GM21723 (cell line): ENCODE results near the gene LZTFL1.

Experiments used
- ATAC-seq: cut with Tn5 transposase; IDR thresholded peaks from one replicate; pipeline ENCODE4 v1.9.1; 2021; ENCODE audit warnings: mild to moderate bottlenecking, moderate library complexity; ENCODE audit not compliant: unreplicated experiment

The LZTFL1 gene

DNA sequence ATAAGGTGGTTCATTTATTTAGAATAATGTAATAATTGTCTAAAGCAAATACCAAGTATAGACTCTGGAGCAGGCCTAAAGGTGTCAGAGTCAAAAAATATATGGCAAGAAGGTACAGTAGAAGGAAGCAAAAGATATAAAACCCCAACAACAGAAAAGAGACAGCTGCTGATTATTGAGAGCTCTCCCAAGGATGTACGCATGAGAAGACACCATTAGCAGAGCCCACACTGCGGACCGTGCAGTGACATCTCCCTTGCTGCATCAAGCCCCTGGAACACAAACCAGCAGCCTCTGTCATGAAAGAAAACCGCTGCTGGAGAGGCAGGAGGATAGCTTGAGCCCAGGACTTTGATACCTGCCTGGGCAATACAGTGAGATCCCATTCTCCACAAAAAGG is 27.6 kb downstream of the LZTFL1 start:
- ATAC-seq = no peak

GRCh38 chr3:45807681-45808540 is 34.0 kb downstream of the LZTFL1 start:
- ATAC-seq = no peak

- ATAC-seq = no peak
These were observed 34.8 kb downstream of the LZTFL1 start for GRCh38 chr3:45807133-45807532.

DNA sequence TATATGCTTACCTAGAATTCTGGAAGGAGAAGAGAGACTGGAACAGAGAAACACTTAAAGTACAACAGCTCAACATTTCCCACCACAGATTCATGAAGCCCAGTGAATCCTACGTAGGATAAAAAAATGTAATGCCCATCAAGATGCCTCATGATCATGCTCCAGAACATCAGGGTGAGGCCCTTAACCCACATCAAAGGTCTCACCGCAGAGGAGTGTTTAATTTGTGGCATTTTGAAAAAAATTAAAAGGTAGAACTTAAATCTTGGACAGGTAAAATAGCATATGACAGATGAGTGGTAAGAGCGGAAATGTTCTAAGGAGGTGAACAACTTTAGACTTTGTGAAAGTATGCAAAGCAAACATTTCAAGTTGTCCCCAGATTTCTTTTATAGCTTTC is 35.8 kb downstream of the LZTFL1 start:
- no peak for ATAC-seq

GRCh38 chr3:45803252-45803935 is 38.5 kb downstream of the LZTFL1 start:
- no peak for ATAC-seq

DNA sequence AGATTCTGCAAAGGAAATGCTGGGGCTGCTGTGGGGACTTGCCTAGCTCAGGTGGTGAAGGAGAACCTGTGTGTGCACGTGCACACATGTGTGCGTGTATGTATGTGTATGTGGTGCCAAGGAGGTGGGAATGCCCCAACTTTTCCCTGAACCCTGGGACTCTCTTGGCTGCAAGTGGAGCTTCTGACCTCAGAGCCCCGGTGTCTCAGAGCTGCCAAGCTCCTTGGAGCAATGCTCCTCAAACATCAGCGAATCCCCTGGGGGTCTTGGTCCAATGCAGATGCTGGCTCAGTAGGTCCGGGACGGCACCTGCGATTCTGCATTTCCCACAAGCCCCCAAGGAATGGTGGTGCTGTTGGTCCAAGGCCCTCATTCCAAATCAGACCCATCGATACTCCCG is 39.8 kb downstream of the LZTFL1 start:
- ATAC-seq = no peak

- ATAC-seq = no peak
These were observed 41.3 kb downstream of the LZTFL1 start for GRCh38 chr3:45800611-45801010.

DNA sequence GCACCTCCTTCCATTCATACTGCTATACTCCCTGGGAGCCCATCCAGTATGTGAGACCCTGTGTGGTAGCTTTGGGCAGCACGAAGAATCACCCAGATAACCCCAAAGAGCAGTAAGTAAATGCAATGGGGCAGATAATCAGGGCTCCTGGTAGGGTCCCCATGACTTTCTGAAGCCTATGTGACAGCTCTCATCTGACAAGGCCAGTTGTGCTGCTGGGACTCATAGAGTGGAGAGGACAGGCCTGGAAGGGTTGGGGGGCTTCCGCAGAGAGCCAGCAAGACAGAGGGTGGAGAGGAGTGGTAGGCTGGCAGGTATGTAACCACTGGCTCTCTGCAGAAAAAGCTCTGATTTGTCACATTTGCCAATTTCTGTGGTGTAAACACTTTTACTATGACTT is 42.3 kb downstream of the LZTFL1 start:
- ATAC-seq = no peak

GRCh38 chr3:45798034-45798433 is 43.9 kb downstream of the LZTFL1 start:
- no peak for ATAC-seq

DNA sequence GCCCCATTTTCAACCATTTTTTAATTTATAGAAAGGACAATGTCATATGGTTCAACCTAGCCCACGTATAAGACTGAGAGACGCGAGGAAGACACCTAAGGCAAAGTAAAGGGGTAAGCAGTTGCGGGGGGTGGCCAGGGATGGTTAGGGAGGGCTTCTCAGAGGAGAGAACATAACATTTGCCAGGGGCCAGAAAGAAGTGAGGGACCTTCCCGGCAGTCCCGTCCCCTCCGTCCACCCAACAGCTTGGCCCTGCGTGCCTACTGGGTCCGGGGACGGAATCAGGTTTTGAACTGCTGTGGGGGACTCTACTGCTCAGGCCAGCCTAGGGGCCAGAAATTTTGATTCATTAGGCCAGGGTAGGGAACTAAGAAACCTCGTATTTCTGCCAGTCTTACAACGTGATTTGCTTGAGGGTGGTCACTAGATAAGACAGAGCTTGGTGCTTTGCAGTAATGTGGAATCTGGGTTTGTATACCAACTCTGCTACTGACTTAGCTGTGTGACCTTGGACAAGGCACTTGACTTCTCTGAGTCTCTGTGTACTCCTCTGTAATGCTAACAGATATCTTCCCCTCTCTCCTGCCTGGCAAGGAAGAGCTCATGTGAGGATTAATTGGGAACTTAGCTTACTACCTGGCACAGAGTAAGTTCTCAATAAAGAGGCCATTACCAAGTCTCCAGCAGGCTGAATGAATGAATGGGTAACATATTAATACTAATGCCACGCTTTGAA is 44.8 kb downstream of the LZTFL1 start:
- no peak for ATAC-seq

DNA sequence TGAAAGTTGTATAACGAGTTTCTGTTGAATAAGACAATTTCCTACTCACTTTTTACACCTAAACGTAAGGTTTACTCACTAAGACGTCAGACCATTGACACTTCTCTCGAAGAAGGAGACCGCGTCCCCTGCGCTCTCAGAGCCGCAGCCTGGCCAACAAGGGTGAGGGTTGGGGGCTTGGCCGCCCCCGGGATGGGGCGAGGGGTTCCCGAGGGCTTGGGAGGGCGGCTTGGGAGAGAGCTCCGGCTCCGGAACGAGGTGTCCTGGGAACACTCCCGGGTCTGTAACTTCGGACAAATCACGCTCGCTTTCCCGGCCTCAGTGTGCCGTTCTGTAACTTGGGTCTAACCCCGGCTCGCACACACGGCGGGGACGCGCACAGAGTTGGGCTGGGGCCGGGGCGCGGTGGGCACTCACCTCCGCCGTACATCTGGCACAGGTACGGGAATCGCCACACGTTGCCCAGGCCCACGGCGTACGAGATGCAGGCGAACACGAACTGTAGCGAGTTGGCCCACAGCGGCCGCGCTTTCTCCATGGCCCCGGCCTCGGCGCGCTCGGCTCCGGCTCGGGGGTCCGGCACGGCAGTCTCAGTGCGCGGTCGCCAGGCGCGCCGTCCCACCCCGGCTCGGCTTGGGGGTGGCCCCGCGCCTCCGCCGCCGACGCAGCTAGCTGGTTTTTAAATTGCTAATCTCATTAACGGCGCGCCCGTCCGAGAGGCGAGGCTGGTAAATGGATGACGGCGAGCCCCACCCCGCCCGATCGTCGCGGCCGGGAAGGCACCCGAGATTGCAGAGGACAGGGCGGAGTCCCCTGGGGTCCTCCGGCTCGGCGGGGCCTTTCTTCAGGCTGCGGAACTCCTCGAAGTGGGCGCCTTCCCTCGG is 45.8 kb downstream of the LZTFL1 start, which contains the start of gene SLC6A20:
Gene SLC6A20, minus strand, starts transcription at position 655 of the 884 bp plus-strand sequence. Its CDS starts 117 bp downstream, at position 538.
- ATAC-seq = no peak

GRCh38 chr3:45795509-45795881 is 46.4 kb downstream of the LZTFL1 start:
- no peak for ATAC-seq

DNA sequence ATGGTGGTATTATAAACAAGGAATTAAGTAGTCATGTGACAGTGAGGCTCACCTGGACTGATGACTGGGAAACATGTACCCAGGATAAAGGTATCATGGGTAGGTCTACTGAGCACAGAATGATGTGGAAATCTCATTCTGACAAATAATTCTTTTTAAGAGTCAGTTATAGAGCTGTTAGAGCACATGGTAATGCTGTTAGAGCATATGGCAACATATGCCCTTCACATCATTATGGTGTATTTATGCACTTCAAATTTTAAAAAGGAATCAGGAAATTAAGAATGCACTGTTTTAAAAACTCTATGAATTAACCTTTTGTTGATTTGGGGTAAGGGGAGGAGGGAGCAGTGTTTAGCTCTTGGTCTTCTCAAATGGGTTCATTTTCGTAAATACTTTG is 47.3 kb downstream of the LZTFL1 start:
- no peak for ATAC-seq

DNA sequence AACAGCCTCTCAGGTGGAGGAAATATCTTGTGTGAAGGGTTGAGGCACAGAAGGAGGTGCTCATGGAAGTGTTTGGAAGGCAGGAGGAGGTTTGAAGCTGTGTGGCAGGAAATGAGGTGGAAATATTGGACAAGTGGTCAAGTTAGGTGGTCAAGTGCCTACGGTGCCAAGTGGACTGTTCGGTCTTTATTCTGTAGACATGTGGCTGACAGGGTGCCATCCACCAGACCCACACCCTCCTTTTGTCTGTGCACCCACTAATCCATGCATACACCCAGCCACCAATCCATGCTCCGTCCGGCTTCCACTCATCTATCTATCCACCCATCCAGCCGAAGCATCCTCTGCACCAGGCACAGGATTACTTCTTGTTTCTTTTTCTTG is 47.8 kb downstream of the LZTFL1 start:
- no peak for ATAC-seq

DNA sequence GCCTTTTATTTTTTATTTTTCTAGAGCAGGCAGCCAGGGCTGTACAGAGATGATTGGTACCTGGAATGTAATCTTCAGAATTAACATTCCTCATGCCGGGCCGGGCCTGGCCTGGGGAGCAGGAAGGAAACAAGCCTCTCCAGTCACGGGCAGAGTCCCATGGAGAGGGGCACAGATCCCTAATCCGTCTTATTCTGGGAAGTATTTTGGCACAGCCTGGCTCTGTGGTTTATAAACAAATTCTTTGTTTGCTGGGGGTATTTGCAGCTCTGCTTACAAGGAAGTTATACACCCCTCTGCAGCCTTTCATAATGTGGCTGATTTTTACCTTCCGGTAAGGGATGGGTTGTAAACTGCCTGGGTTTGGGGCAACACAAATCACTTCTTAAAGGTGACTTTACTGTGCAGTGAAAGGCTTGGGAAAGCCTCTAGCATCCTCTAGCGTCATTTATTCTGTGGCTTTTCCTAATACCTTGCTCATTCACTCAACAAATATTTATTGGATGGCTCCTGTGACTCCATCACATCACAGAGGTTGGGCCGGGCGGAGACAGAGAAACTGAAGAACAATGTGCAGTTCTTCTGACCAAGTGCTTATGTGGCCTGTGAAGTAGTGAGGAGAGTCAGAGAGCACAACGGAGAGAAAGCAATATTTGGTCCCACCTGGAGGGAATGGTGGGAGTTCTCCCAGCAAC is 48.3 kb downstream of the LZTFL1 start:
- no peak for ATAC-seq

DNA sequence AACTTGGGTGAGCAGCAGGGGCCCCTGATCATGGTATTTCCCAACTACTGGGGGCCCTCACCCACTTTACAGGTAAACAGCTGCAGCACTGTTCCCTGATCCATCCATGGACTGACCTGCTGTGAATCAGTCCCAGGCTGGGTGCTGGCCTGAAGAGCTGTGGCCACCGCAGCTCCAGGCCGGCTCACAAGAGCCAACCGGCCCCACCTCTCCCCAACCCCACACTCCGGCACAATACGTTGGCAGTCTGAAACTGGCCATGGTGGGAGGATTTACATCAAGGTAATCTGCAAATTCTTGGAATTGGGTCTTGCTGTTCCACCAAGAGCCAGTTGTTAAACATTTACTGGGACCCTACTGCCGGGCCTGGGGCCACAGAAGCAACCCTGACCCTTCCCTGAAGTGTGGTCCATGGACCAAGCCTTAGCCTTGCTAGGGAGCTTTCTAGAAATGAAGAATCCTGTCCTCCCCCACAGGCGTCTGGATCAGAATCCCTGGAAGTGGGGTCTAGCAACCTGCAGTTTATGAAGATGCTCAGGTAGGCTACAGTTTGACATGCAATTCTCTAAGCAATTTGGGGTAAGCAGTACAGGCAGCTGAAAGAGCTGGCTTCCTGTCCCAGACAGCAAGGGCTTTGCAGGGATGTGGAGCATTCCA is 49.3 kb downstream of the LZTFL1 start:
- ATAC-seq = no peak

DNA sequence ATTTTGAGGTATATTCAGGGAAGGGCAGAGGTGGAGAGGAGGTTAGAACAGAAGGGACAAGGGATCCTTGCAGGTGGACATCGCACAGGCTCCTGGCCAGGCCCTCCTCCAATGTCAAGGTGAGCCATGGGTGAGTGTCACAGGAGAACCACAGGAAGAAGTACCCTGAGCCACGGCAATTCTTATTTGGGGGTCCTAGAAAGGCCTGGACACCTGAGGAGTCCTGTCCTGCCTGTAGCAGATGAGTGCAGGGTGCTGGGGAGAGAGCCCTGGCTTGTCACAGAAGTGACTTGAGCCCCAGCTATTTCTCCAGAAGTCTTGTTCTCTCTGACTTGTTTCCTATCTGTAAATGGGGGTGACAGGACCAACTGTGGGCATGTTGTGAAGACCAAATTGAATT is 49.9 kb downstream of the LZTFL1 start:
- ATAC-seq = no peak

- no peak for ATAC-seq
These were observed 51.3 kb downstream of the LZTFL1 start for GRCh38 chr3:45790596-45790995.

DNA sequence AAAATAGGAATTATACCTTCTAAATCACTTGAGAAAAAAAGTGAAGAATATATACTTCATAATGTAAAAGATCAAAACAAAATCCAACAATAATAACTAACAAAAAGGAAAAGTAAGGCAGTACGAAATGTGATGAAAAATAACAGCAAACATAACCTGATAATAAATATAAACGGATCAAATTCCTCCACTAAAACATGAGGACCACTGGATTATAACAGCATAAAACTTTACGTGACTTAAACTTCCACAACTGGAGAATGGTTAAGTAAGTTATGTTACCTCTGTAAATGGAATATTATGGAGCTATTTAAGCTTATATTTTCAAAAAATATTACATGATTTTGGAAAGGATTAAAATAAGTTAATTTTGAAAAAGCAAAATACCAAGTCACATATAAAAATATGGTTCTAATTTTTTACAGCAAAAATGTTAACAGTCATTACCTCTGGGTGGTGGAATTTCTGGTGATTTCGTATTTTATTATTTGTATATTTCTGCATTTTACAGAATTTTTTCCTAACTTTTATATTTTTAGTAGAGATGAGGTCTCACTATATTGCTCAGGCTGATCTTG is 52.6 kb downstream of the LZTFL1 start:
- ATAC-seq = no peak
